Activated naive CD4-positive, alpha-beta T cell treated with Interleukin-2 at 50 U/mL for 16 hours (primary cell): ENCODE data around the gene DGKD.

Experiments used
- DNase-seq: peaks from one replicate; pipeline ENCODE4 v3.0.0-alpha.2; 2020

Gene DGKD

DNA sequence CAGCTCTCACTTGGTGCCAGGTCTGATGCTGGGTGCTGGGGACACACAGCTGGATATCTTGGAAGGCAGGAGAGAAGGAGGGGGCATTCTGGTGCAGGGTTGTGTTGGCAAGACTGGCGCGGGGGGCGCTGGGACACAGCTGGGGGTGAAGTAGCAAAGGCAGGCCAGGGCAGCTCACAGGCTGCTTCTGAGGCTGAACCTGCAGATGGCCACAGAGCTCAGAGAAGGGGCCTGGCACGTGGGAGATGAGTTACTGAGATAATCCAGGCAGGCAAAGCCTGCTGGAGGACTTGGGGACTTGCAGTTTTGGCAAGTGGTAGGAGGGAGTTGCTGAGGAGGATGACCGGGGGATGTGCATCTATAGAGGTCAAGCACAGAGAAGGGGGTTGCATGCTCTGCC is 16.2 kb upstream of the DGKD start:
- no peak for DNase-seq

DNA sequence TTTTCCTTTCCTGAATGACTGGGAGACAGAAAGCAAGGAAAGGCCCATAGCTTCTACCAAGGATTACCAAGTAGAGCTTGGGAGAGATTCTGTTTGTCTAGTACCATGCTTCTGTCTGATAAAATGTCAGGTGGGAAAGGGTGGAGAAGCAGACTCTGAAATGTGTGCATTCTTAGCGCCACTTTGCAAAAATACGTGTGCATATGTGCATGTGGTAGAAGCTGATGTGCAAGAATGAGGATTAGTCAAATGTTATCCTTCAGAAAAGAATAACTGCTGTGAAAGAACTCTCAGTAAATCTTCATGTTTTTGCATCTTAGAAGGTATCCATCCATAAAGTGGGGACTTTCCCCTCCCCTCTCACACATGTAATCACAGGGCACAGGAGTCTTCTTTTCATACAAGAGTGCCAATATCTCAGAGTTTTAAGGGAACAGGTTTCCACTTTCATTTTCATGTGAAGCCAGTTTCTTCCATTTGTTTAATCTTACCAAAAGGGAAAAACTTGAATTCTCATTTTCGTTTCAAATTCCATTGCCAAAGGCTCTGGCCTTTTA is 15.4 kb upstream of the DGKD start:
- DNase-seq, result no peak

DNA sequence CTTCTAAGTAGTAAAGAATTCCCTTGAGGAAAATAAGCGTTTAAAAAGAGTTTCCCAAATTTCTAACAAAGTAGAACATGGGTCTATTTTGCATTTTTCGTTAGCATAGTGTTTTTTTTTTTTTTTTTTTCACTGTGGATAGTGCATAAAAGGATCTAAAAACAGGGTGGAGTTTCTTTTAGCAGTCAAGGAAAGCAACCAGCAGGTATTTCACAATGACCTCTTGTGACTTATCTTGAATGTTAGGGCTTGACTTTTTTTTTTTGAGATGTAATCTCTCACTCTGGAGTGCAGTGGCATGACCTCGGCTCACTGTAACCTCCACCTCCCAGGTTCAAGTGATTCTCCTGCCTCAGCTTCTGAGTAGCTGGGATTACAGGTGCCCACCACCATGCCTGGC is 14.9 kb upstream of the DGKD start:
- no peak for DNase-seq

DNA sequence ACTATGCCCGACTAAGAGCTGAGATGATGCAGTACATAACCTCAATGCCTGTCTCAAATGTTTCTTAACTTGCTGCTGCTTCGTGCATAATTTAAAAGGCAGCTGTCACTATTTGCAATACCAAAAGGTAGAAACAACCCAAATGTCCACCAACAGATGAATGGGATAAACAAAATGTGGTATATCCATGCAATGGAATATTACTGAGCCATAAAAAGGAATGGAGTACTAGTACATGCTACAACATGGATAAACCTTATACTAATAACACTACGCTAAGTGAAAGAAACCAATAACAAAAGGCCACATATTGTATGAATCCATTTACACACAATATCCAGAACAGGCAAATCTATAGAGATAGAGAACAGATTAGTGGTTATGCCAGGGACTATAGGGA is 13.0 kb upstream of the DGKD start:
- no peak for DNase-seq

DNA sequence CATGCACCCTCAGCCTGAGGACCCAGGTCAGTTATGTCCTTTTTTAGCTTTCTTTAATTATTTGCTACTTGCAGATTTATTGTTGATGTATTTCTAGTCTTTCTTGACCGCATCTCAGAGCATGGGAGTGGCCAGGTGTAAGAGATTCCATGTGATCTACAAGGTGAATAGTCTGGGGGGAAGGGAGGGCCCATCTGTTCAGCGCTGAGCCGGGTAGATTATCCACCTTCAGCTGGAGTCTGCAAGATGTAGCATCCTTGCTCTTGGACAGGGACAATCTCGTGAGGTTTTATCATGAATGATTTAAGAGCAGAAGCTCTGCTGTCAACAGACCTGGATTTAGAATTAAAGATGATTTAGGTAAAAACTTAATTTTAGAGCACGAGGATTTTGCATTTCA is 12.0 kb upstream of the DGKD start:
- no peak for DNase-seq

DNA sequence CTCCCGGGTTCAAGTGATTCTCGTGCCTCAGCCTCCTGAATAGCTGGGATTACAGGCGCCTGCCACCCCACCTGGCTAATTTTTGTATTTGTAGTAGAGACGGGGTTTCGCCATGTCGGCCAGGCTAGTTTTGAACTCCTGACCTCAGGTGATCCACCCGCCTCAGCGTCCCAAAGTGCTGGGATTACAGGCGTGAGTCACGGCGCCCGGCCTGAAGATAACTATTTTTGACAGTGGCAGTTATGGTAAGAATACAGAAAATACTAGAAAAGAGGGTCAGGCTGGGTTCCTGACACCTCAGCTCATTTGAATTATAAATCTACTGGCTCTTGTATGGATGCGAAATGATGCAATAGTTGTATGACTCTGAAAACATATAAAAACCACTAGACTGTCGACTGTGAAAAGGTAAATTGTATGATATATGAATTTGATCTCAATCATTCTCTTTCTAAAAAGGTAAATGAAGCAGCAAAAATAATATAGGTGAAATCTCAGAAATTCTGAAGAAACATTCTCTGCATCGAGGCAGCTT is 11.1 kb upstream of the DGKD start:
- no peak for DNase-seq

DNA sequence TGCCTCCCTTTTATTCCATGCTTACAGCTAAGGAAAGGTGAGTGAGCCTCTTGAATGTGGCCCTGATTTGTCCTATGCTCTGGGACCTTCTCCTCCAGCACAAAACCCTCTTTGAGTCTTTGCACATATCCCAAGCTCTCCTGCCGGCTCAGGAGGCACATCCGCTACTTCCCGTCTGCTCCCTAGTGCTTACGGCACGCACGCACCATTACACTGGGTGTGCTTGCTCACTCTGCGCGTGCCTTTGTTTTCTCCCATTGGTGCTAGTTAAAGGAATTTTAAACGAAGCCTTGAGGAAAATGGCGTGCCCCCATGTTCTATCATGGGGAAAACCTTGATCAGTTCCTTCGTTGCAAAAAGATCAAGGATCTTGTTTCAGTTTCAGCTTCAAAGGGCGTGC is 7.9 kb upstream of the DGKD start:
- no peak for DNase-seq

DNA sequence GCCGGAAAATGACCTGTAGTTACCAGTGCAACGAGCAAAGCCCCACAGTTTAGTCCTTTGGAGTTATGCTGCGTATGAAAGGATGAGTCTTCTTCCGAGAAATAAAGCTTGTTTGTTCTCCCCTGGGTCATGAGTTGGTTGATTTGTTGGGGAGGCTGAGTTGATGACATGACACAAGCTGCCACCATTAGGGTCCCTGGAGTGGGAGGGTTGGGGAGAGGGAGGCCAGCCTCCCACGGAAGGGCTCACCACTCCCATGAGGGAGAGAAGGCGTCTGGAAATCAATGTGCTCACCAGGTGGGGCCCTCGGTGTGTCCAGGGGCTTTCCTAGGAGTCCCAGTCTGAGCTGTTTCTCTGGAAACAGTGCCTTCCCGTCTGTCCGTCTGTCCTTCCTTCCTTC is 7.4 kb upstream of the DGKD start:
- no peak for DNase-seq

DNA sequence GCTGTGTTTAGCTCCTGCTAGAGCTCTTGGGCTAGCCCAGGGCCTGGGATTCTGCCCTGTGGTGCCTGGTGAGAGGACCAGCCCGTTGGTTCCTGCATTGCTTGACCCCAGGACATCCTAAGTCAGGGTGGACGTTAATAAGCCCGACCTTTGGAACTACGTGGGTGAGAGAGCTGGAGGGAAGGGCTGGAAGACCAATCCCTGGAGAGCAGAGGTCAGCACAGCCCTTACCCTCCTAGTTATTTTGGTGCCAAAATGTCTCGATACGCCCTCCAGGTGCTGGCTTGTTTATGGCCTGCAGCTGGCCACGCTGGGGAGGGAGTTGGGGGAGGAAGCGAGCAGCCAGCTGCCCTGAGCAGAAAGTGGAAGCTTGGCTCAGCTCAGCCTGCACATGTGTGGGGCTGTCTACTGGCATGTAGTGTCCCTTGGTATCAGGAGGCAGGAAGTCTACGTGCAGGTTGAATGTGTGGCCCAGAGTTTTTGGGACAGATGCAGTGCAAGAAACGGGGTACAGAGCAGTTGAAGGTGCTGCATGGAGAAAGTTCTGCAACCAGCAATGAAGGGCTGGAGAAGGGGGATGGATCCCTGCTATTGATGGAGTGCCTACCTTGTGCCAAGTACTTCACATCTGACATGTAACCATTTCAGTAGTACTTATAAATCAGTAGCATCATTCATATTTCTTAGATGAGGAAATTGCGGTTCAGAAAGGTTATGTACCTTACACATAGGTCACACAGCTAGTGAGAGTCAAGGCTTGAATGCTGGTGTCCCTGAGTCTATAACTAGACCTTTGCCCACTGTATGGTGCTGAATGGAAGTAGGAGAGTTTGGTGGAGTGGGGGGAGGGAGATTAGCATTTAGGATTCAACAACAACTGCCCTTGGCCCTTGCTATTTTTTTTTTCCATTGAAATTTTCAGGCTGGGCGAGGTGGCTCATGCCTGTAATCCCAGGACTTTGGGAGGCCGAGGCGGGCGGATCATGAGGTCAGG is 5.0 kb upstream of the DGKD start:
- DNase-seq, result no peak

DNA sequence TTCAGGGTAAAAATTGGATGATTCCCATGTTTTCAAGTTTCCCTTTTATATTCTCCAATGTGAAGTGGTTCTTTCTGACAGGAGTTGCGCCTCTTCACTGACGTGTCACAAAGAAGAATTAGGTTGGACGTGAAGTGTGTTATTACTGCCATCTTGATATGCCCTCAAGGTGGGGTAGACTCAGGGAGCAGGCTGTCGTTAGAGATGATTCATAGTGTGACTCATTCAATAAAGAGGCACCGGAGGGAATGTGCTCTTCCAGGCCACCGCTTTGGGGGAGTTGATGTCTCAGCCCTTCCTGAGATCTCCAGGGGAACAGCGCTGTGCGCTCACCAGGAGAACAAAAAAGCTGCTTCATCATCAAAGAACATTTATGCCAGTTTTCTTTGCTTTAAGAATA is 3.6 kb upstream of the DGKD start:
- DNase-seq, result peak; percentile 25

DNA sequence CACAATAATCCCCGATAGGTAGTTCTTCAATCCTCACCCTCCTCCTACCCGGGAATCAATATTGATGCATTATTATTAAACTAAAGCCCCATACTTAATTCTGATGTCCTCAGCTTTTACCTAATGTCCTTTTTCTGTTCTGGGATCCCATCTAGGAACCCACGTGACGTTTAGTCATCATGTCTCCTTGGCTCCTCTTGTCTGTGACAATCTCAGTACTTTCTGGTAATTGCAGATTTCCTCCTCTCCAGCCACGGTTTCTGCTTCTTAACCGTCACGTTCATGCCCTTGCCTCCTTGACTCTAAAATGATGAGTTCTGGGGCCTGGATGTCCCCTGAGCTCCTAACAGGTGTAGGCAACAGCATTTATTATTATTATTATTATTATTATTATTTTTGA is 2.9 kb upstream of the DGKD start:
- no peak for DNase-seq

DNA sequence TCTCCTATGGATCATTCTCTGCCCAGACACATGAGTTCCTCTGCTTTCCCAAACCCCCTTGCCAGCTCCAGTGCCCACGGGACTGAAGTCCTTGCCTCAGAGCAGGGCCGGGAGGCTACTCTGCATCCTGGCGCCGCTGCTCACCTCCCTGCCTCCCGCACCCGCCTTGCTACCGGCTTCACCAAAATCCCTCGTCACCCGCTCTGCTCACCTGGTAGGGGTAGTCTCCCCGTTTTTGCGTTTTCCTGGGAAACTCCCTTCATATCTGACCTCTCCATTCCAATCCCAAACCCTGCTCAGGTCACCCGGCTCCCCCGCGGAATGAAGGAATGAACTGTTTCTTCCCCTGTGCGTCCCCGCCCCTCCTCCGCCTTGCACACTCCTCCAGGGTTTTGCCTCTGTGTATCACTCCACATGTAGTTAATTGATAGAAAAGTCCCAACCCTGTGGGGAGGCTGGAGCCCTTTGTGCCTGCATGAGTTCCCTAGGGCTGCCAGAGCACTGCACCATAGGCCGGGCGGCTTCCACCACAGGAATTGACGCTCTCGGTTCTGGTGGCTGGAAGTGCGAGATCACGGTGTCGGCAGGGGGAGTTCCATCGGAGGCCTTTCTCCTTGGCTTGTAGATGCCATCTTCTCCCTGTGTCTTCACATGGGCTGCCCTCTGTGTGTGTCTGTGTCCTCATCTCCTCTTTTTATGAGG is 2.0 kb upstream of the DGKD start:
- no peak for DNase-seq

DNA sequence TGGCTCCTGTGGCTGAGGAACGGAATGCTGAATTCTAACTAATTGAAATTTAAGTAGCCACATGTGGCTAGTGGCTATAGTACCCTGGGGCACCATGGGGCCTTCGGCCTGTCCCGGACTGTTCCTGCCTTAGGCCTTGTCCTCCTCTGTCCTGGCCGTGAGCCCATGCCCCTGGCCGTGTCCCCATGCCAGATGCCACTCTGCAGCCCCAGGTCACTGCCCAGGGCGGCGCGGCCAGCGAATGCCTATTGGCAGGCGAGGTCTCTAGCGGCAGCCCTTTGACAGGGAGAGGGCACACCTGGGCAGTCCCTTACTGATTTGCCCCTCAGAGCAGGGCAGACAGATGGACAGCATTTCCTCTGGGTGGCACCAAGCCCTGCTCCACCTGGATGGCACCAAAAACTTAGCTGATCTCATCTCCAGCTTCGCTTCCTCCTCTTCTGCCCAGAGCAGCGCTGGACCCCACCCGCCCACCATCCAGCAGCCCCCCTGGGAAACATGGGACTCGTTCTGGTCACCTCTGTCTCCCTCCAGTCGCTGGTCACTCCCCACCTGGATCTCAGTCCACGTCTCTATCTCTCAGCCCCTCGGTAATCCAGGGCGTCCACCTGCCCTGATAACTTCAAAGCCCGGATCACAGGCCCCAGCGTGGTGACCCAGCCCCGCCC is 1.1 kb upstream of the DGKD start:
- DNase-seq, result no peak

DNA sequence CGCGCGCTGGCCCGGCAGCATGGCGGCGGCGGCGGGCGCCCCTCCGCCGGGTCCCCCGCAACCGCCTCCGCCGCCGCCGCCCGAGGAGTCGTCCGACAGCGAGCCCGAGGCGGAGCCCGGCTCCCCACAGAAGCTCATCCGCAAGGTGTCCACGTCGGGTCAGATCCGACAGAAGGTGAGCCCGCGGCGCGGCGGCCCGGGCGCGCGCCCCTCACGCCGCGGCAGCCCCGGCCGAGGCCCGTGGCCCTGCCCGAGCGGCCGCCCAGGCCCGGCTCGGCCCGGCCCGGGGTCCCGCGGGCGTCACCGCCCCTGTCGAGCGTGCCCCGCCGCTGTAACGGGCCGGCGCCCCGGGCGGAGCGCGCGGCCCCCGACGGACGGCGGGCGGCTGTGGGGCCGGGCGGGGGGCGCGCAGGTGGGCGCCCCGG is 218 bp downstream of the DGKD start:
- no peak for DNase-seq

DNA sequence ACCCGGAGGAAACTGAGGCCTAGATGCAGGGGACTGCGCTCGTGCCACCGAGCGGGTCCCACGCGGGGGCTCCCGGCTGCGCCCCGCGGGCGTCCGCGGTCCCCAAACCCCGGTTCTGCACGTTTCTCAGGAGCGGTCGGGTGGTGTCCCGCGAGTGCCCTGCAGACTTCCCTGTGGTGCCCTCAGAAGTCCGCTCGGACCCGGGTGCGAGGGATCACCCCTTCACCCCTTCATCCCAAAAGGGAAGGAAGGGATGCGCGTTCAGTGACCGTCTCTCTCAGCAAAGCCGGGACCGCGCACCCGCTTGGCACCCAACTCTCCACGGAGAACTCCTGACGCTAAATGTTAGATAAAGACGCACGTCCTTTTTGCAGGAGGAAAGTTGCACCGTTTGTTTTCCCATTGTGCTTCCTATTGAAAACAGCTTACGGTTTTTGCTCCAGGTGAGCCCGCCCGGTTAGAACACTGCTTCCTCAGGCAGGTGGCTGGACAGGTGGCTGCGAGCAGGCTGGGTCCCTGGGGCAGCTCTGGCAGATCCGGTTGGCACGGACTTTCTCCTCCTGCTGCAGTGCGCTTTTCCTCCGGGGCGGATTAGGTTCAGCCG is 779 bp downstream of the DGKD start:
- peak; percentile 12 for DNase-seq

DNA sequence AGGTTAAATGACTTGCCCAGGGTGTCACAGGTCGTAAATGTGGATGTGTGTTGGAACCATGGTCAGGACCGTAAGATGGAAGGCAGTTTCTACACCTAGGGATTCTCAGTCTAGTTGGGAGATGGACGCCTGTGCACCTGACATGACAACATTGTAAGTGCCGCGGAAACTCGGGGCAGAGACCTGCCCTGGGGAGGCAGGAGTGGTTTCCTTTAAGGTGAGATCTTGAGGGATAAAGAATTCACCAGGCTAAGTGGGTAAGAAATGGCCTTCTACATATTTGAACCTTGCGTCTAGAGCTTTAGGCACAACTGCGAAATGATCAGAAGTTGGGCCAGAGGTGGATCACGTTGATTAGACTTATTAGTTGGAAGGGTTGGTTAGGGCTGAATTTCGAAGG is 1.6 kb downstream of the DGKD start:
- DNase-seq, result no peak

DNA sequence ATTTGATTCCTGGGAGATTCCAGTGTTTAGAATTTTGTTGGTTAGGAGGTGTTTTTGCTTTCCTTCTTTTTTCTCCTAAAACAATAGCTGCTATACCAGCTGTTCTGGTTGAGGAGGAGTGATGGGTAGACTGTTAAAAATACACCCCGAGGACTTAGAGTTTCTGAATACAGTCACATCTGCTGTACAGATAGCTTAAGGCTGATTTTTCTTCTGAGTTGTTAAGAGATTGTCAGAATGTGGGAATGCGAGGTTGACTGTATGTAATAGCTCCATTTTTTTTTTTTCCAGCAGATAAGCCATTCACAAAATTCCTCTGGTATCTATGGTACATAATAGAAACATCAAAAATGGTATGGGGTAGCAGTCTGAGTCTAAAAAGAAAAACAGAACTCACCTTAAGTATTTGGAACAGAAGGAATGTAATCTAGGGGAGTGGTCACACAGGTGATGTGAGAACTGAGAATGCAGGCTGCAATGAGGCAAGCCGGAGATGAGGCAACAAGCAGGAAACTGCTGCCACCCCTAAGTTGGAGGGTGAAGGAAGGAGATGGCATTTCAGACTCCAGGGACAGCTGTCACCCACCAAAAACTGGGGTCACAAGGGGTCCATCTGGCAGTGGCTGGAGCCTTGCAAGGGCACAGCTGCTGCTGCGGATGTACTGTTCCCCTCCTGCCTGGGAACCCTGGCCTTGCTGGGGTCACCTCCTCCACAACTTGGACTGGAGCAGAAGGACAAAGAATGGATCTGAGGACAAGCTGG is 2.4 kb downstream of the DGKD start:
- DNase-seq, result no peak

DNA sequence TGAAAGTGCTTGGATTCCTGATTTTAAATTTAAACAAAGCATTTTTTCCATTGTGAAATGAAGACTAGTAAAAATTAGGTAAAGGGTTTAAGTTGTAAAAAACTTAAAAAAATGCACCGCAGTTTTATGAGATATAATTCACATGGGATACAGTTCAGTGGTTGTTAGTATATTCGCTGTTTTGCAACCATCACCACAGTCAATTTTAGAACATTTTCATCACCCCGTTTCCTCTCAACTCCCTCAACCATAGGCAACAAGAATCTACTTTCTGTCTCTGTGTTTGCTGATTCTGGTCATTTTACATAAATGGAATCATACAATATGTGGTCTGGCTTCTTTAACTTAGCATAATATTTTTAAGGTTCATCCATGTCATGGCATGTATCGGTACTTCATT is 4.0 kb downstream of the DGKD start:
- no peak for DNase-seq

DNA sequence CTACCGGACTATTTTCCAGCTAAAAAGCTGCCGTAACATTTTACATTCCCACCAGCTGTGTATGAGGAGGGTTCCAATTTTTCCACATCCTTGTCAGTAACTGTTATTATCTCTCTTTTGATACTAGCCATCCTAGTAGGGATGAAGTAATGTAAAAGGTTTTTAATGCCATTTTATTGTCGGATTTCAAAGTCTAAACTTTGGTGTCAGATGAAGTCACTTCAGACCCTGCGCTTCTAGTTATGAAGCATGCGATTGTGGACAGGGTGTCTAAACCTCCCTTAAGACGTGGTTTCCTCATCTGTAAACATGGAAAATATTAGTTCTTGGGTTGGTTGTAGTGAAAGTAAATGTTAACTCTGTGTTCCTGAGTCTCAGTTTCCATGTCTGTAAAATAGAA is 4.7 kb downstream of the DGKD start:
- DNase-seq, result no peak

DNA sequence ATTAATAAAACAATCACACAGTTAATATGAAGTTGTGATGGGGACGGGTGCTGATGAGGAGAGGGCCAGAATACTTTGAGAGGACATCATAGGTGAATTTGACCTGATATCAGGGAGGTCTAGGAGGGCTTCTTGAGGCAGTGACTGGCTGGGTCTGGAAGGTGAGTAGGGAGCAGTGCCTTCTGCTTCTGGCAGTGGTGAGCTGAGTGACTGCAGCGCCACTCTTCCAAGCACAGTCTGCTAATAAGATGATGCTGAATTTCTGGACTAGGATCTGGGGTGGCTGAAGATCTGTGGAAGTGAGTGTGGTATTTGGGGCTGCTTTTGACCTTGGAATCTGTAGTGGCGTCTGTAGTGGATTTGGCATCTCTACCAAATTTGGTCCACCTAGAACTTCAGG is 5.5 kb downstream of the DGKD start:
- DNase-seq, result no peak

DNA sequence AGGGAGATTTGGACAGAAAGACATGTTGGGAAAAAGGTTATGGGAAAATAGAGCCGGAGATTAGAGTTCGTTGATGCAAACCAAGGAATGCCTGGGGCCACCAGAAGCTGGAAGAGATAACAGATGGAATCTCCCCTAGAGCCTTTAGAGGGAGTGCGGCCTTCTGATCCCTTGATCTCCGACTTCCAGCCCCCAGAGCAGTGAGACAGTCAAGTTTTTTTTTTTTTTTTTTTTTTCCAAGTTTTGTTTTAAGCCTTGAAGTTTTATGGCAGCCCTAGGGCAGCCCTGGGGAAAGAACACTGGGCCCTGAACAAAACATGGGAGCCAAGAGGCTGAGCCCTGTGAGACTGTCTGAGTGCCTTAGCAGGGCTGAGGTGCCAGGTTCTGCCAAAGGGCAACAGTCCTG is 6.5 kb downstream of the DGKD start:
- DNase-seq, result no peak

DNA sequence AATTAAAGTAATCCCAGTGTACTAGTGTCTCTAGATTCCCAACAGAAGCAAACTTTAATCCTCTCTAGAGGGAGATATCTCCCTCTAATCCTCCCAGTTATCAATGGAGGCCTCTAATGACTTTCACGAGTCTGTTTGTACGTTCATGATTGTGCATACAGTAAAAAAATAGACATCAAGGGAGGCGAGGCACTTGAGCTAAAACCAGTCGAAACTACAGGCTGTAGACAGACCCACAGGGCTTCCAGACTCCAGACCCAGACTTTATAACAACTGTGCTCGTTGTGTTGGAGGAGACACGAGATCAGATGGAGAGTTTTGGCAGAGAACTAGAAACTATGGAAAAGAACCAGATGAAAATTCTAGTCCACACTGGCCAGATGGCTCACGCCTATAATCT is 7.0 kb downstream of the DGKD start:
- no peak for DNase-seq
